ENCODE data around the gene IFNA1.

- TF ChIP-seq EP300 (IDR thresholded peaks at IDR 0.05; ENCODE audit: low read depth) (no peak), CTCF (IDR thresholded peaks at IDR 0.05) (no peak), POLR2A (IDR thresholded peaks at IDR 0.05) (no peak), POLR2AphosphoS5 (IDR thresholded peaks at IDR 0.05) (no peak)
Observed at GRCh38 chr9:21450733-21451394, 10.6 kb downstream of the IFNA1 start.

All from transverse colon (tissue), 4 donors.